HepG2 (cell line): ENCODE results near the gene EIF5. TPM values are rescaled to one million over a fixed set of nuclear protein-coding genes. Genes with fewer than 3 reads are reported as not detected.
A peak's percentile ranks its signal among the peaks of the same experiment; 100 is the strongest.

Experiments used
- ERF ChIP-seq: IDR thresholded peaks from 2 replicates; pipeline ENCODE4 v1.6.1; 2018; ENCODE audit warnings: missing biosample characterization, missing genetic modification reagents
- FOSL1 ChIP-seq: sonication (generic); formaldehyde crosslinking; IDR thresholded peaks from 2 replicates; pipeline ENCODE4 v1.9.0; 2021; ENCODE audit warnings: missing genetic modification reagents, borderline replicate concordance
- KLF16 ChIP-seq, 2 experiments: sonication (generic) in 1 of 2; formaldehyde crosslinking in 1 of 2; IDR thresholded peaks; 2 replicates each; pipeline versions ENCODE4 v1.6.1 to v1.8.0; 2016 to 2023; ENCODE audit warnings: missing genetic modification reagents in 2 of 2, missing compliant biosample characterization in 1 of 2
- RORA ChIP-seq: sonication (generic); formaldehyde crosslinking; IDR thresholded peaks from 2 replicates; pipeline ENCODE4 v1.5.0; 2020; ENCODE audit warnings: mild to moderate bottlenecking, missing genetic modification reagents, moderate library complexity
- SMC3 ChIP-seq: IDR thresholded peaks from 2 replicates; pipeline ENCODE4 v1.6.1; 2011; ENCODE audit warnings: low read length, improper control_type of control experiment
- ZNF253 ChIP-seq: sonication (generic); formaldehyde crosslinking; IDR thresholded peaks from 2 replicates; pipeline ENCODE4 v1.8.0; 2022; ENCODE audit warnings: mild to moderate bottlenecking, missing genetic modification reagents, borderline replicate concordance
- ZNF766 ChIP-seq: sonication (generic); formaldehyde crosslinking; IDR thresholded peaks from 2 replicates; pipeline ENCODE4 v1.5.0; 2020; ENCODE audit warnings: missing genetic modification reagents, borderline replicate concordance
- ZNF782 ChIP-seq: sonication (generic); formaldehyde crosslinking; IDR thresholded peaks from 2 replicates; pipeline ENCODE4 v1.4.0; 2020; ENCODE audit warnings: missing genetic modification reagents, mild to moderate bottlenecking, borderline replicate concordance
- ZNF839 ChIP-seq: sonication (generic); formaldehyde crosslinking; IDR thresholded peaks from 2 replicates; pipeline ENCODE4 v1.4.0; 2020; ENCODE audit warnings: missing genetic modification reagents, mild to moderate bottlenecking, borderline replicate concordance
- polyA plus RNA-seq, 8 experiments: library from polyadenylated mRNA; depleted of rRNA in 3 of 8; stranded (reverse) in 7 of 8; unstranded in 1 of 8; fragments of >200 nt; fragmentation: Illumina TruSeq in 4 of 8; extraction: Trizol in 4 of 8; gene quantifications; 2 replicates each; pipeline versions ENCODE4 v1.2.1 to v1.2.3, GENCODE V29; 2011 to 2016; ENCODE audit warnings: low read depth in 4 of 8, missing spikeins in 1 of 8, mixed read lengths in 1 of 8; ENCODE audit not compliant: insufficient read depth in 1 of 8
- total RNA-seq, 5 experiments: library from RNA; depleted of rRNA; stranded (reverse); fragments of >200 nt; fragmentation: Illumina TruSeq; extraction: Trizol; gene quantifications; 2 replicates each; pipeline ENCODE4 v1.2.3, GENCODE V29; 2016; ENCODE audit warnings: low read depth in 1 of 5
- TF ChIP-seq, protein P1 (sequence below): sonication (generic); formaldehyde crosslinking; IDR thresholded peaks from 2 replicates; pipeline ENCODE4 v1.4.0; 2020; ENCODE audit warnings: mild to moderate bottlenecking, missing genetic modification reagents
- TF ChIP-seq, protein P2 (sequence below): sonication (generic); formaldehyde crosslinking; IDR thresholded peaks from 2 replicates; pipeline ENCODE4 v1.9.0; 2021; ENCODE audit warnings: missing genetic modification reagents, borderline replicate concordance
- TF ChIP-seq, protein P3 (sequence below): sonication (generic); formaldehyde crosslinking; IDR thresholded peaks from 2 replicates; pipeline ENCODE4 v1.5.0; 2020; ENCODE audit warnings: missing genetic modification reagents

The EIF5 gene
- total and polyA plus RNA-seq, 2 of the 13 experiments (the other 11 are each of a cell fraction or from before 2014, with no cell fraction given) = 189 to 281 TPM

DNA sequence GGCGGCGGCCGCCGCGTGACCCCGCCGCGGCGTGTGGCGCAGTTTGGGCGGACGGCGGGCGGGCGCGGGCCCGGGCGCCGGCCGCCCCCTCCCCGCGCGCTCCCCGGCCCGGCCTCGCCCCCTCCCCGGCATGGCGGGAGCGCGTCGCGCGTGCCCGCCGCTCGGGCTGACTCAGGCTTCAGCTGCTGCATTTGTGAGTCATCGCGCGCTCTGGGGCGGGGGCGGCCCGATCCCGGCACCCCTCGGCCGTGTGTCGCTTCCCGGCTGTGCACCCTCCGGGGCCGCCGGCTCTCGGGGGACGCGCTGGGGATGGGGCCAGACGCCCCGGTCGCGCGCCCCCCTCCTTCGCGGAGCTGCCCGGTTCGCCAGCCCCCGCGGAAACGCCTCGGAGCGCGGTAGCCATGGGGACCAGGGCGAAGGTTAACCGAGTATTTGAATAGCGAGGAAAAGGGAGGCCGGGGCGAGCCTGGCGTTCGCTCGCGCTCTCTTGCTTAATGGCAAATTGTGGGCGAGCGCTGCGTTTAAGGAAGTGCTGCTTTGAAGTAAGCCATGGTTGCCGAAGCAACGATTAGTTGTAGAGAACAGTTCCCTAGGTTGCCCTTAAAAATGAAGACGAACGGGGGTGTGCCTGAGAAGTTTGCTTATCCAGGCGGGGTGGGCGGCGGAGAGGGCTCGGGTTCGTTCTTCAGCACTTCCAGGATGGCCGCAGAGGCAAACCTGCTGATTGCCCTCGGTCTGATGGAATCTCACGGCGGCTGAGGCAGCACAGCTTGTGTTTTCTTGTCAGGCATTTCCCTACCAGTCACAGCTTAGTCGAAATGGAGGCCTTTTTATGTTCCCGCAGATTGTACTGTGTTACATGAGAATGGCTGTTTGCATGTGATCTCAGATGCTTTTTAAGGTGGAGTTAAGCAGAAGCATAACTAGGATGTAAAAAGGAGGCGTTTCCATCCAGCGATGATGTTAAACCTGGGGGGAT is 896 bp downstream of the EIF5 start (continued):
- TF ChIP-seq, protein P1, sequence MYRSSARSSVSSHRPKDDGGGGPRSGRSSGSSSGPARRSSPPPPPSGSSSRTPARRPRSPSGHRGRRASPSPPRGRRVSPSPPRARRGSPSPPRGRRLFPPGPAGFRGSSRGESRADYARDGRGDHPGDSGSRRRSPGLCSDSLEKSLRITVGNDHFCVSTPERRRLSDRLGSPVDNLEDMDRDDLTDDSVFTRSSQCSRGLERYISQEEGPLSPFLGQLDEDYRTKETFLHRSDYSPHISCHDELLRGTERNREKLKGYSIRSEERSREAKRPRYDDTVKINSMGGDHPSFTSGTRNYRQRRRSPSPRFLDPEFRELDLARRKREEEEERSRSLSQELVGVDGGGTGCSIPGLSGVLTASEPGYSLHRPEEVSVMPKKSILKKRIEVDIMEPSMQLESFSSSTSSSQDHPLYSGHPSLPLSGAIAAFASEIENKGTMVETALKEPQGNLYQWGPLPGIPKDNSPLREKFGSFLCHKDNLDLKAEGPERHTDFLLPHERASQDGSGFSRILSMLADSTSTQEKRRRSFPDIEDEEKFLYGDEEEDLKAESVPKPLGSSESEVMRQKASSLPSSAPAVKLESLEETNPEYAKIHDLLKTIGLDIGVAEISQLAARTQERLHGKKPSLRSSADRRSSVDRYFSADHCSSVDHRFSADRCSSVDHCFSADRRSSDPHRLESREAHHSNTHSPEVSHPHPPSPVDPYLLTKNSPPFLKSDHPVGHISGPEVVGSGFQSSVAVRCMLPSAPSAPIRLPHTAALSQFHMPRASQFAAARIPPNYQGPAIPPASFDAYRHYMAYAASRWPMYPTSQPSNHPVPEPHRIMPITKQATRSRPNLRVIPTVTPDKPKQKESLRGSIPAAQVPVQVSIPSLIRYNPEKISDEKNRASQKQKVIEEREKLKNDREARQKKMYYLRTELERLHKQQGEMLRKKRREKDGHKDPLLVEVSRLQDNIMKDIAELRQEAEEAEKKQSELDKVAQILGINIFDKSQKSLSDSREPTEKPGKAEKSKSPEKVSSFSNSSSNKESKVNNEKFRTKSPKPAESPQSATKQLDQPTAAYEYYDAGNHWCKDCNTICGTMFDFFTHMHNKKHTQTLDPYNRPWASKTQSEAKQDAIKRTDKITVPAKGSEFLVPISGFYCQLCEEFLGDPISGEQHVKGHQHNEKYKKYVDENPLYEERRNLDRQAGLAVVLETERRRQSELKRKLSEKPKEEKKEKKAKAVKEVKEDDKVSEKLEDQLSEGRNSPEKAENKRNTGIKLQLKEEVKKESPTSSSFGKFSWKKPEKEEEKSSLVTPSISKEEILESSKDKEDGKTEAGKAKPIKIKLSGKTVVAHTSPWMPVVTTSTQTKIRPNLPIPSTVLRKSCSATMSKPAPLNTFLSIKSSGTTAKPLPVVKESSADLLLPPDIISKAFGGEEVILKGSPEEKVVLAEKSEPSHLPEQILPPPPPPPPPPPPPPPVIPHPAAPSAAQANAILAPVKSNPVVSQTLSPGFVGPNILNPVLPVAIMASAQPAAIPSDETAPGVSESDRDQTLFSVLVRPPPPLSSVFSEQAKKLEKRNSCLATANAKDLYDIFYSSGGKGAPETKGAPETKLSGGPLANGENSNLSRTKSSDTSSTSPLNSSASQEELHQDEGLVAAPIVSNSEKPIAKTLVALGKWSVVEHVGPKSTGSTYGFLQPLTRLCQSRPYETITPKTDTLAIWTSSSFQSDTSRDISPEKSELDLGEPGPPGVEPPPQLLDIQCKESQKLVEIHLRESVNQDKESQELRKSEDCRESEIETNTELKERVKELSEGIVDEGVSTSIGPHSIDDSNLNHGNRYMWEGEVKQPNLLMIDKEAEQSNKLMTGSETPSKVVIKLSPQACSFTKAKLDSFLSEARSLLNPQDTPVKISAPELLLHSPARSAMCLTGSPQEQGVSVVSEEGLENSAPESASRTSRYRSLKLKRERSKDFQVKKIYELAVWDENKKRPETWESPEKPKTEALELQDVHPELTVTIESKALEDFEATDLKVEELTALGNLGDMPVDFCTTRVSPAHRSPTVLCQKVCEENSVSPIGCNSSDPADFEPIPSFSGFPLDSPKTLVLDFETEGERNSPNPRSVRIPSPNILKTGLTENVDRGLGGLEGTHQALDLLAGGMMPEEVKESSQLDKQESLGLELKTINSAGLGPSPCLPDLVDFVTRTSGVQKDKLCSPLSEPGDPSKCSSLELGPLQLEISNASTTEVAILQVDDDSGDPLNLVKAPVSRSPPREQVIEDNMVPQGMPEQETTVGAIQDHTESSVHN = no peak
- TF ChIP-seq RORA (CRISPR knock-in tag) (no peak), ZNF253 (CRISPR knock-in tag) (no peak), FOSL1 (CRISPR knock-in tag) (no peak), ZNF766 (CRISPR knock-in tag) (no peak), ERF (CRISPR knock-in tag) (0 out of 2 replicates have a peak, but pooled peaks have one; percentile 5), ZNF839 (CRISPR knock-in tag) (no peak), ZNF782 (CRISPR knock-in tag) (no peak), SMC3 (no peak), KLF16 (CRISPR knock-in tag; IDR thresholded peaks at IDR 0.05) (0 out of 4 replicates have a peak, but pooled peaks of 1 of the 2 experiments have one; percentile 27)
- TF ChIP-seq, protein P2, sequence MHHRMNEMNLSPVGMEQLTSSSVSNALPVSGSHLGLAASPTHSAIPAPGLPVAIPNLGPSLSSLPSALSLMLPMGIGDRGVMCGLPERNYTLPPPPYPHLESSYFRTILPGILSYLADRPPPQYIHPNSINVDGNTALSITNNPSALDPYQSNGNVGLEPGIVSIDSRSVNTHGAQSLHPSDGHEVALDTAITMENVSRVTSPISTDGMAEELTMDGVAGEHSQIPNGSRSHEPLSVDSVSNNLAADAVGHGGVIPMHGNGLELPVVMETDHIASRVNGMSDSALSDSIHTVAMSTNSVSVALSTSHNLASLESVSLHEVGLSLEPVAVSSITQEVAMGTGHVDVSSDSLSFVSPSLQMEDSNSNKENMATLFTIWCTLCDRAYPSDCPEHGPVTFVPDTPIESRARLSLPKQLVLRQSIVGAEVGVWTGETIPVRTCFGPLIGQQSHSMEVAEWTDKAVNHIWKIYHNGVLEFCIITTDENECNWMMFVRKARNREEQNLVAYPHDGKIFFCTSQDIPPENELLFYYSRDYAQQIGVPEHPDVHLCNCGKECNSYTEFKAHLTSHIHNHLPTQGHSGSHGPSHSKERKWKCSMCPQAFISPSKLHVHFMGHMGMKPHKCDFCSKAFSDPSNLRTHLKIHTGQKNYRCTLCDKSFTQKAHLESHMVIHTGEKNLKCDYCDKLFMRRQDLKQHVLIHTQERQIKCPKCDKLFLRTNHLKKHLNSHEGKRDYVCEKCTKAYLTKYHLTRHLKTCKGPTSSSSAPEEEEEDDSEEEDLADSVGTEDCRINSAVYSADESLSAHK (CRISPR knock-in tag) = no peak
- TF ChIP-seq, protein P3, sequence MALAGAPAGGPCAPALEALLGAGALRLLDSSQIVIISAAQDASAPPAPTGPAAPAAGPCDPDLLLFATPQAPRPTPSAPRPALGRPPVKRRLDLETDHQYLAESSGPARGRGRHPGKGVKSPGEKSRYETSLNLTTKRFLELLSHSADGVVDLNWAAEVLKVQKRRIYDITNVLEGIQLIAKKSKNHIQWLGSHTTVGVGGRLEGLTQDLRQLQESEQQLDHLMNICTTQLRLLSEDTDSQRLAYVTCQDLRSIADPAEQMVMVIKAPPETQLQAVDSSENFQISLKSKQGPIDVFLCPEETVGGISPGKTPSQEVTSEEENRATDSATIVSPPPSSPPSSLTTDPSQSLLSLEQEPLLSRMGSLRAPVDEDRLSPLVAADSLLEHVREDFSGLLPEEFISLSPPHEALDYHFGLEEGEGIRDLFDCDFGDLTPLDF (CRISPR knock-in tag) = no peak
